CD14-positive monocyte (primary cell): ENCODE results near the gene BICD1. TPM values are rescaled to one million over a fixed set of nuclear protein-coding genes. Genes with fewer than 3 reads are reported as not detected.

Experiments
- DNase-seq, 3 donors: peaks; one replicate each; pipeline ENCODE4 v3.0.0-alpha.2; 2011 to 2022
- H2AFZ ChIP-seq: 2 replicates; pipeline ENCODE4 v1.6.0; 2012; ENCODE audit warnings: mild to moderate bottlenecking, low read depth, low read length, inconsistent platforms; ENCODE audit not compliant: insufficient read depth, poor library complexity, severe bottlenecking
- H3K27ac ChIP-seq, 2 donors: 1 replicate in 1 of 2; 2 replicates in 1 of 2; pipeline ENCODE4 v1.5.1; 2012 to 2013; ENCODE audit warnings: low read length in 2 of 2, control low read depth in 1 of 2, inconsistent platforms in 1 of 2, low read depth in 1 of 2, mild to moderate bottlenecking in 1 of 2
- H3K27me3 ChIP-seq, 2 donors: one replicate each; pipeline versions ENCODE4 v1.6.0 to v1.6.1; 2011 to 2013; ENCODE audit warnings: low read length in 2 of 2; ENCODE audit not compliant: control insufficient read depth in 2 of 2, insufficient read depth in 2 of 2
- H3K36me3 ChIP-seq, 2 donors: replicated peaks in 1 of 2; 1 replicate in 1 of 2; 2 replicates in 1 of 2; pipeline versions ENCODE4 v1.5.1 to v1.6.1; 2012 to 2013; ENCODE audit warnings: low read length in 2 of 2, control low read depth in 1 of 2, inconsistent platforms in 1 of 2, mild to moderate bottlenecking in 1 of 2; ENCODE audit not compliant: insufficient read depth in 2 of 2, control insufficient read depth in 1 of 2
- H3K4me1 ChIP-seq, 2 donors: 1 replicate in 1 of 2; 2 replicates in 1 of 2; pipeline versions ENCODE4 v1.5.1 to v1.6.1; 2012 to 2013; ENCODE audit warnings: low read length in 2 of 2, control low read depth in 1 of 2, inconsistent platforms in 1 of 2, mild to moderate bottlenecking in 1 of 2, moderate library complexity in 1 of 2; ENCODE audit not compliant: insufficient read depth in 2 of 2, control insufficient read depth in 1 of 2
- H3K4me2 ChIP-seq: replicated peaks from 2 replicates; pipeline ENCODE3; 2012; ENCODE audit warnings: low read length, moderate library complexity, mild to moderate bottlenecking; ENCODE audit not compliant: poor library complexity, severe bottlenecking; ENCODE audit errors: extremely low read depth
- H3K4me3 ChIP-seq, 3 experiments: fragments of 200-600 bp in 1 of 3; sonication (generic) in 1 of 3; replicated peaks in 1 of 3; 1 replicate in 2 of 3; 2 replicates in 1 of 3; pipeline ENCODE4 v1.5.1; 2011 to 2013; ENCODE audit warnings: low read length in 3 of 3, mild to moderate bottlenecking in 3 of 3, control low read depth in 2 of 3, low read depth in 2 of 3, inconsistent platforms in 1 of 3, moderate library complexity in 1 of 3
- H3K79me2 ChIP-seq: 2 replicates; pipeline ENCODE4 v1.6.0; 2012; ENCODE audit warnings: mild to moderate bottlenecking, control low read depth, inconsistent platforms, low read length, moderate library complexity; ENCODE audit not compliant: insufficient read depth
- H3K9ac ChIP-seq: 2 replicates; pipeline ENCODE4 v1.6.0; 2017; ENCODE audit warnings: low read length, mild to moderate bottlenecking; ENCODE audit not compliant: insufficient read depth, poor library complexity, severe bottlenecking
- H3K9me3 ChIP-seq, 2 donors: replicated peaks in 1 of 2; 1 replicate in 1 of 2; 2 replicates in 1 of 2; pipeline versions ENCODE4 v1.5.1 to v1.6.1; 2012 to 2013; ENCODE audit warnings: low read length in 2 of 2, control low read depth in 1 of 2; ENCODE audit not compliant: control insufficient read depth in 1 of 2, insufficient read depth in 1 of 2
- H4K20me1 ChIP-seq: 2 replicates; pipeline ENCODE4 v1.6.0; 2012; ENCODE audit warnings: mild to moderate bottlenecking, low read length, control low read depth, moderate library complexity; ENCODE audit not compliant: insufficient read depth
- H3K27ac Mint-ChIP-seq, 7 donors: one replicate each; pipeline ENCODE4 v1.8.0; 2020; ENCODE audit warnings: mild to moderate bottlenecking in 7 of 7, mixed read lengths in 7 of 7, moderate library complexity in 6 of 7, inconsistent platforms in 2 of 7
- H3K27me3 Mint-ChIP-seq, 3 donors: one replicate each; pipeline ENCODE4 v1.8.0; 2021 to 2022; ENCODE audit warnings: low read depth in 3 of 3, mild to moderate bottlenecking in 3 of 3, mixed read lengths in 3 of 3, moderate library complexity in 3 of 3, inconsistent platforms in 1 of 3
- H3K36me3 Mint-ChIP-seq, 2 donors: one replicate each; pipeline ENCODE4 v1.8.0; 2020; ENCODE audit warnings: mixed read lengths in 2 of 2, inconsistent platforms in 1 of 2, mild to moderate bottlenecking in 1 of 2
- H3K4me1 Mint-ChIP-seq: one replicate; pipeline ENCODE4 v1.8.0; 2020; ENCODE audit warnings: mild to moderate bottlenecking, mixed read lengths
- H3K4me3 Mint-ChIP-seq, 2 donors: one replicate each; pipeline ENCODE4 v1.8.0; 2020; ENCODE audit warnings: mild to moderate bottlenecking in 2 of 2, mixed read lengths in 2 of 2, moderate library complexity in 1 of 2
- H3K9me3 Mint-ChIP-seq, 7 donors: one replicate each; pipeline ENCODE4 v1.8.0; 2020 to 2022; ENCODE audit warnings: mixed read lengths in 7 of 7, mild to moderate bottlenecking in 6 of 7, moderate library complexity in 6 of 7, inconsistent platforms in 2 of 7
- WGBS: methylation state at CpG from one replicate; pipeline ENCODE4 v1.1.5; 2013; ENCODE audit warnings: missing lambda C conversion rate; ENCODE audit not compliant: insufficient coverage; 5-methylcytosine and 5-hydroxymethylcytosine counted together
- intact Hi-C, 2 donors: fragments of 100-400 bp; cut with micrococcal nuclease; formaldehyde crosslinking; loops; one replicate each; pipeline versions ENCODE4 v1.15.0 to v1.15.1; 2023
- polyA plus RNA-seq, 3 donors: library from polyadenylated mRNA; depleted of rRNA in 1 of 3; unstranded in 2 of 3; stranded (reverse) in 1 of 3; fragments of 300-500 nt in 2 of 3; fragments of >200 nt in 1 of 3; fragmentation: Illumina TruSeq in 2 of 3; gene quantifications; 1 replicate in 2 of 3; 2 replicates in 1 of 3; pipeline ENCODE4 v1.2.3, GENCODE V29; 2012 to 2021
- TF ChIP-seq, protein P1 (sequence below): fragments of 200-600 bp; IDR thresholded peaks from one replicate; pipeline ENCODE4 v1.8.0; 2022; ENCODE audit warnings: antibody characterized with exemption, mild to moderate bottlenecking

The BICD1 gene
- polyA plus RNA-seq, 3 donors = 0.55 to 2.1 (median 1.6) TPM

DNA sequence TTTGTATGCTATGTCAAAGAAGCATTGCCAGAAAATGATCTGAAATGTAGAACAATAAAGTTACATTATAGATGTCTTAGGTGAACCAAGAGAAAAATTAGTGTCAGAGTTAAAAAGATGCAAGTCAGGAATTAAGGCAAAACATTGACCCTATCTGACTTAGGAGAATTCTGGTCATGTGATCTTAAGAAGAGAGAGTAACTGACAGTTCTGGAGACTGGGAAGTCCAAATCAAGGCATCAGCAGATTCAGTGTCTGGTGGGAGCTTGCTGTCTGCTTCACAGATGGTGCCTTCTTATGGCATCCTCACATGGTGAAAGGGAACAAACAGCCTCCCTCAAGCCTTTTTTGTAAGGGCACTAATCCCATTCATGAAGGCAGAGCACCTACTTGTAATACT is 42.8 kb downstream of the BICD1 start:
- Mint-ChIP-seq H3K4me3 (no peak overlapping the region), H3K27ac (no peak overlapping the region), H3K4me1 (no peaks in the 10 kb centered on the region), H3K27me3 (peaks cover 0 to 1% (median 0%) of the 10 kb centered on the region in 3 donors), H3K9me3 (peaks cover 3 to 11% (median 7%) of the 10 kb centered on the region in 7 donors), H3K36me3 (peaks cover 0 to 3% of the 10 kb centered on the region in 2 donors)
- H3K4me1 ChIP-seq = peaks cover 3 to 7% of the 10 kb centered on the region in 2 donors
- H3K27me3 ChIP-seq = no peaks in the 10 kb centered on the region
- no peaks in the 10 kb centered on the region for H3K79me2 ChIP-seq
- no peak for DNase-seq
- no peak overlapping the region for H3K4me3 ChIP-seq
- H2AFZ ChIP-seq = no peak overlapping the region
- H3K27ac ChIP-seq = no peak overlapping the region
- H3K36me3 ChIP-seq = no peaks in the 10 kb centered on the region
- H3K9me3 ChIP-seq = peaks cover 4 to 13% of the 10 kb centered on the region in 2 donors
- H3K4me2 ChIP-seq = no peak overlapping the region
- no peak overlapping the region for H3K9ac ChIP-seq
- intact Hi-C loops = no loop called here
- TF ChIP-seq, protein P1, sequence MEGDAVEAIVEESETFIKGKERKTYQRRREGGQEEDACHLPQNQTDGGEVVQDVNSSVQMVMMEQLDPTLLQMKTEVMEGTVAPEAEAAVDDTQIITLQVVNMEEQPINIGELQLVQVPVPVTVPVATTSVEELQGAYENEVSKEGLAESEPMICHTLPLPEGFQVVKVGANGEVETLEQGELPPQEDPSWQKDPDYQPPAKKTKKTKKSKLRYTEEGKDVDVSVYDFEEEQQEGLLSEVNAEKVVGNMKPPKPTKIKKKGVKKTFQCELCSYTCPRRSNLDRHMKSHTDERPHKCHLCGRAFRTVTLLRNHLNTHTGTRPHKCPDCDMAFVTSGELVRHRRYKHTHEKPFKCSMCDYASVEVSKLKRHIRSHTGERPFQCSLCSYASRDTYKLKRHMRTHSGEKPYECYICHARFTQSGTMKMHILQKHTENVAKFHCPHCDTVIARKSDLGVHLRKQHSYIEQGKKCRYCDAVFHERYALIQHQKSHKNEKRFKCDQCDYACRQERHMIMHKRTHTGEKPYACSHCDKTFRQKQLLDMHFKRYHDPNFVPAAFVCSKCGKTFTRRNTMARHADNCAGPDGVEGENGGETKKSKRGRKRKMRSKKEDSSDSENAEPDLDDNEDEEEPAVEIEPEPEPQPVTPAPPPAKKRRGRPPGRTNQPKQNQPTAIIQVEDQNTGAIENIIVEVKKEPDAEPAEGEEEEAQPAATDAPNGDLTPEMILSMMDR = no peak
- no peaks in the 10 kb centered on the region for H4K20me1 ChIP-seq

DNA sequence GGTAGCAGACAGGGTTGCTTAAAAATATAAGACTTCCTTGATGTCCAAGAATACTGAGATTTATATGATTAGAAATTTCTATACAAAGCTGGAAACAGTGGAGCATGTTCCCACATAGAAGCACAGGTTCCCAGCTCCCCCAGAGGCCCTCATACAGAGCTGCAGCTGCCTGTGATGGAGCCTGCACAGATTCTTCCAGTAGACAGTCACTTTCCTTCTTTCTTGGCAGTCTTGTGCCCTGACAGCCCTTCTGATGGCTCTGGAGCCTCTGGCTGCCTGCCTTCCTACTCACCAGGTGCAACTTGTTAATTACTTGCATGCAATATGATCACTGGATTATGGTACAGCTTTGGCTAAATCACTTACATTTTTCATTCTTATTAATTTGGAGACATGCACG is 44.4 kb downstream of the BICD1 start:
- no peak for DNase-seq
- Mint-ChIP-seq H3K4me1 (no peaks in the 10 kb centered on the region), H3K36me3 (peaks cover 0 to 3% of the 10 kb centered on the region in 2 donors), H3K27me3 (peaks cover 0 to 1% (median 0%) of the 10 kb centered on the region in 3 donors), H3K4me3 (no peak overlapping the region), H3K27ac (no peak overlapping the region), H3K9me3 (peaks cover 3 to 11% (median 7%) of the 10 kb centered on the region in 7 donors)
- no peaks in the 10 kb centered on the region for H3K79me2 ChIP-seq
- no CpG with 5 or more reads among the region's 1 CpG for WGBS
- TF ChIP-seq, protein P1 = no peak
- H3K9me3 ChIP-seq = peaks cover 4 to 13% of the 10 kb centered on the region in 2 donors
- no peak overlapping the region for H2AFZ ChIP-seq
- no peaks in the 10 kb centered on the region for H3K27me3 ChIP-seq
- H3K4me3 ChIP-seq = no peak overlapping the region
- peaks cover 1 to 4% of the 10 kb centered on the region in 2 donors for H3K4me1 ChIP-seq
- intact Hi-C loops = no loop called here
- H3K9ac ChIP-seq = no peak overlapping the region
- H4K20me1 ChIP-seq = no peaks in the 10 kb centered on the region
- no peak overlapping the region for H3K27ac ChIP-seq
- no peaks in the 10 kb centered on the region for H3K36me3 ChIP-seq
- H3K4me2 ChIP-seq = no peak overlapping the region
